Limb (tissue), 2 donors: ENCODE data around the gene SPINK8.
"Not testable (repeated sequence)": the region's sequence is repeated elsewhere in the genome, so short reads cannot be mapped to it uniquely, and the experiment has no call there.

Source experiments
- DNase-seq, 2 donors: peaks; one replicate each; pipeline ENCODE4 v3.0.0-alpha.2; 2016; ENCODE audit errors: extremely low spot score in 2 of 2

SPINK8 gene

GRCh38 chr3:48331706-48332435 is 1.6 kb downstream of the SPINK8 start:
- DNase-seq = not testable (repeated sequence)

- no peak for DNase-seq
These were observed 12.5 kb downstream of the SPINK8 start for GRCh38 chr3:48320996-48321395.

GRCh38 chr3:48318713-48319468 is 14.6 kb downstream of the SPINK8 start:
- DNase-seq = no peak

- DNase-seq = no peak
These were observed 18.9 kb downstream of the SPINK8 start for GRCh38 chr3:48314542-48314941.

- no peak for DNase-seq
These were observed 26.5 kb downstream of the SPINK8 start for GRCh38 chr3:48306860-48307530.

GRCh38 chr3:48306290-48306689 is 27.2 kb downstream of the SPINK8 start:
- DNase-seq = no peak

- DNase-seq = no peak
These were observed 28.1 kb downstream of the SPINK8 start for GRCh38 chr3:48305396-48305795.

GRCh38 chr3:48303021-48303420 is 30.4 kb downstream of the SPINK8 start:
- no peak for DNase-seq

GRCh38 chr3:48301800-48302166 is 31.7 kb downstream of the SPINK8 start:
- no peak for DNase-seq

GRCh38 chr3:48301020-48301799 is 32.3 kb downstream of the SPINK8 start, which contains the start of gene NME6:
NME6 (minus strand) TSS chr3:48301367.
- peak; percentile 89 to 95 for DNase-seq

GRCh38 chr3:48299746-48300712 is 33.4 kb downstream of the SPINK8 start:
- DNase-seq = peak in 1 of 2 donors; percentile 30

GRCh38 chr3:48297111-48297810 is 36.2 kb downstream of the SPINK8 start:
- DNase-seq = no peak

GRCh38 chr3:48296699-48297098 is 36.8 kb downstream of the SPINK8 start:
- DNase-seq = no peak

- no peak for DNase-seq
These were observed 38.7 kb downstream of the SPINK8 start for GRCh38 chr3:48294611-48295263.

GRCh38 chr3:48289659-48290058 is 43.8 kb downstream of the SPINK8 start:
- no peak for DNase-seq

GRCh38 chr3:48287034-48287433 is 46.4 kb downstream of the SPINK8 start:
- DNase-seq = no peak

- no peak for DNase-seq
These were observed 47.2 kb downstream of the SPINK8 start for GRCh38 chr3:48286308-48286707.

GRCh38 chr3:48285675-48286074 is 47.8 kb downstream of the SPINK8 start:
- no peak for DNase-seq

GRCh38 chr3:48285132-48285531 is 48.3 kb downstream of the SPINK8 start:
- no peak for DNase-seq
